Activated naive CD4-positive, alpha-beta T cell treated with anti-CD3 and anti-CD28 coated beads for 36 hours (primary cell): ENCODE results near the gene SKP1. TPM values are rescaled to one million over a fixed set of nuclear protein-coding genes. Genes with fewer than 3 reads are reported as not detected.

ENCODE experiments used
- CTCF ChIA-PET: fragments of 350-600 bp; sonication (Branson Sonifier 250); formaldehyde crosslinking; loops from one replicate; lab custom pipeline; 2021; ENCODE audit warnings: antibody characterized with exemption; lab: Charles Lee
- DNase-seq: peaks from one replicate; pipeline ENCODE4 v3.0.0-alpha.2; 2020
- H3K27ac Mint-ChIP-seq: one replicate; pipeline ENCODE4 v1.8.0; 2021; ENCODE audit warnings: mild to moderate bottlenecking, mixed read lengths
- H3K27me3 Mint-ChIP-seq: one replicate; pipeline ENCODE4 v1.8.0; 2021; ENCODE audit warnings: low read depth, mixed read lengths
- H3K36me3 Mint-ChIP-seq: one replicate; pipeline ENCODE4 v1.8.0; 2021; ENCODE audit warnings: low read depth, mixed read lengths
- H3K4me1 Mint-ChIP-seq: one replicate; pipeline ENCODE4 v1.8.0; 2021; ENCODE audit warnings: low read depth, mixed read lengths
- H3K4me3 Mint-ChIP-seq: one replicate; pipeline ENCODE4 v1.8.0; 2021; ENCODE audit warnings: mild to moderate bottlenecking, moderate library complexity, mixed read lengths
- H3K9me3 Mint-ChIP-seq: one replicate; pipeline ENCODE4 v1.8.0; 2021; ENCODE audit warnings: mixed read lengths
- intact Hi-C: fragments of 100-400 bp; cut with micrococcal nuclease; formaldehyde crosslinking; loops from one replicate; pipeline ENCODE4 v1.15.1; 2023
- total RNA-seq, 2 experiments: library from RNA; stranded (reverse); gene quantifications; one replicate each; pipeline ENCODE4 v1.2.3, GENCODE V29; 2021

Gene SKP1
- total RNA-seq, 2 experiments from 2014 or later = 307 to 309 TPM

DNA sequence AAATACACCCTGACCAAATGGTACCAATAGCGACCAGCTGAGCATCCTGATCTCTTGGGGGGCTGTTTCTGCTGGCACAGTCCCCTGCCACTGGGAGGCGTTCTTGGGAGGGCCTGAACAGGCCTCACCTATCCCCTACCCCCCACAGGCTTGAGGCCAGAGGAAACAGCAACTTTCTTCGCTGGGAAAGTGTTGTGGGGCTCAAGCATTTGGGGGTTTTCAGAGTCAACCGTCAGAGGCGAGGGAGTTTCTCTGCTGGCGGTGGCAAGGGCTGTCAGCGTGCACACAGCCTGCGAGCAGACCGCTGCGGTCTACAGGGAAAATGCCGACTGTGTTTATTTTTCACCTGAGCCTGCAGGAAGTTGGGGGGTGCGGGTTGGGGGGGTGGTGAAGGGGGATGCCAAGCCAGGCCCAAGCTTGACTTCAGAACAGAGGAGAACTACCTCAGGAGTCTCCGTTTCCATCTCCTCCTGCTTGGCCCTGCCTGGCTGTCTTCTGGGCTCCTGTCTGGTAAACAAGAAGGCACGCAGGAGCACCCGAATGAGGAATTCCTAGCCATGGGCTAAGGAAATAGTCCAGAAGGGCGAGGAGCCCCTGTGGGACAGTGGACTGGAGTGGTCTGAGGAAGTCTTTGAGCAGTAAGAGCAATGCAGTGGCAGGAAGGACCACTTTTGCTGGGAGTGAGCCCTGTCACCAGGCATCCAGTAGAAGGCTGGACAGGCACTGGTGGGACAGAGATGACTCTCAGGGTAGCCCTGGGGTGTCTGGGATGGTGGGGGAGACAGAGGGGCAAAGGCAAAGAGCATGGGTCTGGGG lies 44.2 kb downstream of the SKP1 start:
- H3K4me3 Mint-ChIP-seq = peak overlapping the region; percentile 36
- CTCF ChIA-PET = interaction anchor here (0.8 to 25.6 kb wide), 8 partner anchors 8 to 455 kb away, joined by 3 to 593 read pairs (median 6); partner anchors contain the start of gene TCF7
- H3K4me1 Mint-ChIP-seq = peaks cover 99% of the 10 kb centered on the region
- intact Hi-C loops = loop anchor here (1.0 to 5.0 kb wide), 5 partner anchors 8 to 260 kb away; partner anchors contain the start of gene TCF7
- H3K9me3 Mint-ChIP-seq = no peaks in the 10 kb centered on the region
- DNase-seq = peak; percentile 93
- no peaks in the 10 kb centered on the region for H3K27me3 Mint-ChIP-seq
- H3K36me3 Mint-ChIP-seq = peaks cover 58% of the 10 kb centered on the region
- H3K27ac Mint-ChIP-seq = peak overlapping the region; percentile 90

GRCh38 chr5:134131578-134132350 lies 45.0 kb downstream of the SKP1 start:
- Mint-ChIP-seq H3K36me3 (peaks cover 56% of the 10 kb centered on the region), H3K27ac (peak overlapping the region; percentile 90), H3K4me3 (peak overlapping the region; percentile 36), H3K9me3 (no peaks in the 10 kb centered on the region), H3K4me1 (peaks cover 99% of the 10 kb centered on the region), H3K27me3 (no peaks in the 10 kb centered on the region)
- CTCF ChIA-PET = interaction anchor here (0.8 to 25.6 kb wide), 8 partner anchors 7 to 456 kb away, joined by 3 to 593 read pairs (median 20); partner anchors contain the start of gene TCF7
- intact Hi-C loops = loop anchor here (1.0 to 5.0 kb wide), 5 partner anchors 7 to 259 kb away; partner anchors contain the start of gene TCF7
- DNase-seq = peak; percentile 33

DNA sequence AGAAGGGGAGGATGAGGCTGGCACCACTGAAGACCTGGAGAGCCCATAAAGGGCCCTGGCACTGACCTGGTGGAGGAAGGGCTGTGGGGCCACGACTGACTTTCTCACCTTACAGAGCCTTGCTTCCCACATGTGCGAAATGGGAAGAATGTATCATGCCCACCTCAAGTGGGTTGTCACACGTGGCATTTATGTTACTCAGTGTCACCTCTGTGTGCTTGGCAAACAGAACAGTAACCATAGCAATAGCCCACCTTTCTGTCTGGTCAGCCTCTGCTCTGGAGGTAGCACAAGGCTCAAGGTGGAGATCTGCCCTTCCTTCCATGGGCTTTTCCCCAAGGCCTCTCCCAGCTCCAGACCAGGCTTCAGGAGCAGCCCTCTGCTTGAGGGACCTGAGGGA lies 45.6 kb downstream of the SKP1 start:
- DNase-seq = no peak
- CTCF ChIA-PET = interaction anchor here (1.3 to 25.4 kb wide), 4 partner anchors 8 to 90 kb away, joined by 3 to 437 read pairs (median 353); partner anchors contain the start of gene TCF7
- Mint-ChIP-seq H3K27me3 (no peaks in the 10 kb centered on the region), H3K27ac (peak overlapping the region; percentile 90), H3K4me3 (no peak overlapping the region), H3K4me1 (peaks cover 99% of the 10 kb centered on the region), H3K9me3 (no peaks in the 10 kb centered on the region), H3K36me3 (peaks cover 54% of the 10 kb centered on the region)
- intact Hi-C loops = loop anchor here (5.0 kb wide), 1 partner anchor 259 kb away; no protein-coding TSS in a partner anchor

- DNase-seq = no peak
Observed at GRCh38 chr5:134130239-134130945, 46.4 kb downstream of the SKP1 start.

DNA sequence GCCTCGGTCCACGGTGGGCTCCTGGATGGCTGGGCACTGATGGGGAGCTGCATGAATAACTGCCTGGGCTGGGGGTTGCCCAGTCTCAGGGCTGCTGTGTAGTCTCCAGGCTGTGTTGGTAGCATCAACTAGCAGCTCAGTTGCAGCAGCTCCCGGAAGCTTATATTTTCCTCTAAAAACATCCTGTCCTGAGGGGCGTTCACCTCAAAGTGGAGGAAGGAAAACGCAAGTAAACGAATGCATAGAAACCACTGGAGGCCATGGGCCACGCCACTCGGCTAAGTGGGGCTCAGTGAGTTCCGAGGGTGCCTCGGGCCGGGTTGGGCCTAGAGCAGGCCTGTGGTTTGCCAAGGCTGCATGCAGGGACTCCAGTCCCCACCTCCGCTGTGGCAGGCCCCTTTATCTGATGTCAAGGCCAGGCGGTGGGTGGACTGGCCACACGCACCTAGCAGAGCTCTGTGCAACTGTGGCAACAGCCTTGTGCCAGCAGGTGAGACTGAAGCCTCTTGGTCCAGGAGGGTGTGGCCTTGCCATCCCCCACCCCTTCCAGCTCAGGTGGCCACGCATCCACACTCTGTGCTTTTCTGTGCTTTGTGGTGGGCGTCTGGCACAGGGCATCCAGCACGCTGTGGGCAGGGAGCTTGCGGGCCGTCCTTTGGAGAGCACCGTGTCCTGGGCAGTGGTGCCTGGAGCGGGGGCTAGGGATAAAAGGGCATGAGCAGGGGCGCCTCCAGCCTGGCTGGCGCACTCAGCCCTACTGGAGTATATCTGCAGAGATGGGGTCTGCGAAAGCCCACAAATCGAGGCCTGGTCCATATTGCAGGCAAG lies 47.1 kb downstream of the SKP1 start:
- CTCF ChIA-PET = interaction anchor here (1.0 to 25.4 kb wide), 5 partner anchors 10 to 88 kb away, joined by 3 to 437 read pairs (median 269); partner anchors contain the start of gene TCF7
- no peaks in the 10 kb centered on the region for H3K9me3 Mint-ChIP-seq
- intact Hi-C loops = loop anchor here (5.0 kb wide), 1 partner anchor 257 kb away; no protein-coding TSS in a partner anchor
- no peaks in the 10 kb centered on the region for H3K27me3 Mint-ChIP-seq
- H3K36me3 Mint-ChIP-seq = peaks cover 55% of the 10 kb centered on the region
- peak overlapping the region; percentile 79 for H3K4me3 Mint-ChIP-seq
- peak; percentile 66 for DNase-seq
- H3K27ac Mint-ChIP-seq = peak overlapping the region; percentile 90
- peaks cover 100% of the 10 kb centered on the region for H3K4me1 Mint-ChIP-seq

More at GRCh38 chr5:134130239-134130945, 46.4 kb downstream of the SKP1 start:
- intact Hi-C loops = loop anchor here (5.0 kb wide), 1 partner anchor 258 kb away; no protein-coding TSS in a partner anchor
- Mint-ChIP-seq H3K4me1 (peaks cover 99% of the 10 kb centered on the region), H3K9me3 (no peaks in the 10 kb centered on the region), H3K4me3 (no peak overlapping the region), H3K27ac (peak overlapping the region; percentile 90), H3K27me3 (no peaks in the 10 kb centered on the region), H3K36me3 (peaks cover 54% of the 10 kb centered on the region)
- CTCF ChIA-PET = interaction anchor here (0.5 to 25.4 kb wide), 5 partner anchors 9 to 1172 kb away, joined by 3 to 437 read pairs (median 269); partner anchors contain the start of gene TCF7

GRCh38 chr5:134128648-134128995 lies 48.1 kb downstream of the SKP1 start:
- CTCF ChIA-PET = interaction anchor here (22.3 to 25.4 kb wide), 3 partner anchors 9 to 87 kb away, joined by 269 to 437 read pairs (median 437); partner anchors contain the start of gene TCF7
- H3K4me3 Mint-ChIP-seq = peak overlapping the region; percentile 79
- H3K4me1 Mint-ChIP-seq = peaks cover 100% of the 10 kb centered on the region
- H3K27ac Mint-ChIP-seq = peak overlapping the region; percentile 90
- intact Hi-C loops = no loop called here
- peaks cover 53% of the 10 kb centered on the region for H3K36me3 Mint-ChIP-seq
- H3K27me3 Mint-ChIP-seq = no peaks in the 10 kb centered on the region
- no peak for DNase-seq
- no peaks in the 10 kb centered on the region for H3K9me3 Mint-ChIP-seq

- no peaks in the 10 kb centered on the region for H3K27me3 Mint-ChIP-seq
- peak; percentile 59 for DNase-seq
- peak overlapping the region; percentile 90 for H3K27ac Mint-ChIP-seq
- peaks cover 53% of the 10 kb centered on the region for H3K36me3 Mint-ChIP-seq
- H3K4me1 Mint-ChIP-seq = peaks cover 100% of the 10 kb centered on the region
- CTCF ChIA-PET = interaction anchor here (1.3 to 25.4 kb wide), 4 partner anchors 8 to 87 kb away, joined by 3 to 437 read pairs (median 353); partner anchors contain the start of gene TCF7
- intact Hi-C loops = loop anchor here (1.0 kb wide), 1 partner anchor 9 kb away; no protein-coding TSS in a partner anchor
- no peaks in the 10 kb centered on the region for H3K9me3 Mint-ChIP-seq
- H3K4me3 Mint-ChIP-seq = peak overlapping the region; percentile 79
Observed at GRCh38 chr5:134127988-134128647, 48.6 kb downstream of the SKP1 start.

- H3K36me3 Mint-ChIP-seq = peaks cover 52% of the 10 kb centered on the region
- H3K27ac Mint-ChIP-seq = peak overlapping the region; percentile 90
- H3K4me3 Mint-ChIP-seq = peak overlapping the region; percentile 79
- DNase-seq = peak; percentile 81
- CTCF ChIA-PET = interaction anchor here (1.3 to 25.4 kb wide), 4 partner anchors 7 to 86 kb away, joined by 3 to 437 read pairs (median 353); partner anchors contain the start of gene TCF7
- intact Hi-C loops = loop anchor here (1.0 kb wide), 1 partner anchor 8 kb away; no protein-coding TSS in a partner anchor
- H3K27me3 Mint-ChIP-seq = no peaks in the 10 kb centered on the region
- H3K4me1 Mint-ChIP-seq = peaks cover 100% of the 10 kb centered on the region
- no peaks in the 10 kb centered on the region for H3K9me3 Mint-ChIP-seq
Observed at GRCh38 chr5:134127376-134127861, 49.3 kb downstream of the SKP1 start.

DNA sequence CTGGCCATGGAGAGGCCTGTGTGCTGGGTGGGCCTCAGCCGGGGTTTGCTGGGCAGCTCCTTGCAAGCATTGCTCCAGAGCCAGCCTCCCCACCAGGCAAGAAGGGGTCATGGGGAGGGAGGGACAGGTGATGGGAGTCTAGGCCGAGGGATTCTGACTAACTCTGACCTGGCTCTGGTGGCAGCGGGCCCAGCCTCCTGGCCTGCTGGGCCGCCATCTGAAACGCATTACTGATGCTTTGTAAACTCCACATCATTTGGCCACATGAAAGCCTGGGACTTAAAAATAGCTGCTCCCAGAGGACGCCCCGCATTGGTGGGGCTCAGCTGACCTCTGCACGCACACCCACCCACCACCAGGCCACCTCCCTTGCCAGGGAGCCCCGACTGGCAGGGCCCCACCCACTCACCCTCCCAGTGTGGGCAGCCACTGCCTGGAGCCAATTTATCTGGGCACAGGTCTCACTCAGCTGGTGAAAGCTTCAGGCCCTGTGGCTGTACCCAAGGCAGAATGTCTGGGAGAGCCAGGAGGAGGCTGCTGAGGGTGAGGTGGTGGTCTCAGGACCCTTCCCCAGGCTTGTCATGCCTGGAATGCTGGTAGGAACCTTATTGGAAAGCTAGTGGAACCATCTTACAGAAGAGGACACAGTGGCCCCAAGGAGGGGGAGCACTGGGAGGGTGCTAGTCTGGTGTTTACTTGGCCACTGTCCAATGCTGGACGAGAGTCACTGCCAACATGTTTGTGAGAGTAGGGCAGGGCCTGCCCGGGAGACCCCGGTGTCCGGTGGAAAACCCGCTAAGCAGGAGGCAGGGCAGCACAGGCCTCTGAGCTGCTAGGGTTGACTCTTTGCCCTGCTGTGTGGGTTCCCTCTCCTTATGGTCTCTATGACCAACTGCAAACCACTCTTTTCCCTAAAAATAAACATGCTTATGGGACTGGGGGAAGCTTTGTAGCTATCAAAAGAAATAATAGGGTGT lies 51.4 kb downstream of the SKP1 start:
- CTCF ChIA-PET = interaction anchor here (1.3 to 22.6 kb wide), 5 partner anchors 9 to 84 kb away, joined by 3 to 437 read pairs (median 34); partner anchors contain the start of gene TCF7
- Mint-ChIP-seq H3K27me3 (no peaks in the 10 kb centered on the region), H3K36me3 (peaks cover 68% of the 10 kb centered on the region)

More for the DNA sequence above, 51.4 kb downstream of the SKP1 start:
- intact Hi-C loops = no loop called here
- H3K9me3 Mint-ChIP-seq = no peaks in the 10 kb centered on the region
- peak overlapping the region; percentile 90 for H3K27ac Mint-ChIP-seq
- peak overlapping the region; percentile 79 for H3K4me3 Mint-ChIP-seq
- peaks cover 100% of the 10 kb centered on the region for H3K4me1 Mint-ChIP-seq
- DNase-seq = no peak
